Effector memory CD8-positive, alpha-beta T cell (primary cell): ENCODE data around the gene KRTAP10-6.
"Not testable (repeated sequence)": the region's sequence is repeated elsewhere in the genome, so short reads cannot be mapped to it uniquely, and the experiment has no call there.

Source experiments
- ATAC-seq: fragments of 150-1000 bp; cut with Tn5 transposase; replicated peaks from 2 replicates; pipeline ENCODE4 v1.10.0; 2021; ENCODE audit warnings: mild to moderate bottlenecking, moderate library complexity
- DNase-seq, 3 experiments: peaks; one replicate each; pipeline ENCODE4 v3.0.0; 2021
- H3K27ac Mint-ChIP-seq, 2 donors: one replicate each; pipeline ENCODE4 v1.8.0; 2022; ENCODE audit warnings: mild to moderate bottlenecking in 2 of 2, mixed read lengths in 2 of 2, moderate library complexity in 2 of 2
- H3K27me3 Mint-ChIP-seq, 2 donors: one replicate each; pipeline ENCODE4 v1.8.0; 2022; ENCODE audit warnings: mixed read lengths in 2 of 2
- H3K36me3 Mint-ChIP-seq: one replicate; pipeline ENCODE4 v1.8.0; 2022; ENCODE audit warnings: mild to moderate bottlenecking, moderate library complexity, mixed read lengths; ENCODE audit not compliant: insufficient read depth
- H3K4me1 Mint-ChIP-seq, 2 donors: one replicate each; pipeline ENCODE4 v1.8.0; 2022; ENCODE audit warnings: low read depth in 2 of 2, mixed read lengths in 2 of 2
- H3K4me3 Mint-ChIP-seq, 2 donors: one replicate each; pipeline ENCODE4 v1.8.0; 2022; ENCODE audit warnings: mild to moderate bottlenecking in 2 of 2, mixed read lengths in 2 of 2, moderate library complexity in 2 of 2
- H3K9me3 Mint-ChIP-seq, 2 donors: one replicate each; pipeline ENCODE4 v1.8.0; 2022; ENCODE audit warnings: mixed read lengths in 2 of 2

Gene KRTAP10-6

GRCh38 chr21:44575307-44576024 lies 16.8 kb downstream of the KRTAP10-6 start:
- no peaks in the 10 kb centered on the region for H3K36me3 Mint-ChIP-seq
- peaks cover 7 to 15% of the 10 kb centered on the region in 2 donors for H3K4me1 Mint-ChIP-seq
- no peak for DNase-seq
- H3K27ac Mint-ChIP-seq, result peak overlapping the region; percentile 60 to 83
- H3K4me3 Mint-ChIP-seq, result no peak overlapping the region
- ATAC-seq, result no peak
- peaks cover 0 to 2% of the 10 kb centered on the region in 2 donors for H3K9me3 Mint-ChIP-seq
- peaks cover 18 to 66% of the 10 kb centered on the region in 2 donors for H3K27me3 Mint-ChIP-seq

DNA sequence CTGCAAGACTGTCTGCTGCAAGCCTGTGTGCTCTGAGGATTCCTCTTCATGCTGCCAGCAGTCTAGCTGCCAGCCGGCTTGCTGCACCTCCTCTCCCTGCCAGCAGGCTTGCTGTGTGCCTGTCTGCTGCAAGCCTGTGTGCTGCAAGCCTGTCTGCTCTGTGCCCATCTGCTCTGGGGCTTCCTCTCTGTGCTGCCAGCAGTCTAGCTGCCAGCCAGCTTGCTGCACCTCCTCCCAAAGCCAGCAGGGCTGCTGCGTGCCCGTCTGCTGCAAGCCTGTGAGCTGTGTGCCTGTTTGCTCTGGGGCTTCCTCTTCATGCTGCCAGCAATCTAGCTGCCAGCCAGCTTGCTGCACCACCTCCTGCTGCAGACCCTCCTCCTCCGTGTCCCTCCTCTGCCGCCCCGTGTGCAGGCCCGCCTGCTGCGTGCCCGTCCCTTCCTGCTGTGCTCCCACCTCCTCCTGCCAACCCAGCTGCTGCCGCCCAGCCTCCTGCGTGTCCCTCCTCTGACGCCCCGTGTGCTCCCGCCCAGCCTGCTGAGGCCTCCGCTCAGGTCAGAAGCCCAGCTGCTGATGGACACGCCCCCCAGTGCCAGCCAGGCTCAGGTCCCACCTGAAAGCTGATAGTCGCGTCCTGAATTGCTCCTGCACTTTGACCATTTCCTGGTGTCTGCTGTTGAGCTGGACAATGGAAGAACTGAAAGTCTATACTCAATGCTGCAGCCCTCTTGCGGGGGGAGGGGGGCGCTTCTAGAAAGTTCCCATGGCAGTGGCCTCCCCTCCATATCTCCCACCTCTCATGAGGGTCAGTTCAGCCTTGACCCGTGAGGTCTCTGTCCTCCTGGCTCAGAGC lies 17.6 kb downstream of the KRTAP10-6 start:
- DNase-seq, result no peak
- peaks cover 18 to 66% of the 10 kb centered on the region in 2 donors for H3K27me3 Mint-ChIP-seq
- no peak overlapping the region for H3K4me3 Mint-ChIP-seq
- ATAC-seq, result no peak
- H3K36me3 Mint-ChIP-seq, result no peaks in the 10 kb centered on the region
- peak overlapping the region; percentile 60 to 83 for H3K27ac Mint-ChIP-seq
- peaks cover 7 to 15% of the 10 kb centered on the region in 2 donors for H3K4me1 Mint-ChIP-seq
- H3K9me3 Mint-ChIP-seq, result peaks cover 0 to 2% of the 10 kb centered on the region in 2 donors

DNA sequence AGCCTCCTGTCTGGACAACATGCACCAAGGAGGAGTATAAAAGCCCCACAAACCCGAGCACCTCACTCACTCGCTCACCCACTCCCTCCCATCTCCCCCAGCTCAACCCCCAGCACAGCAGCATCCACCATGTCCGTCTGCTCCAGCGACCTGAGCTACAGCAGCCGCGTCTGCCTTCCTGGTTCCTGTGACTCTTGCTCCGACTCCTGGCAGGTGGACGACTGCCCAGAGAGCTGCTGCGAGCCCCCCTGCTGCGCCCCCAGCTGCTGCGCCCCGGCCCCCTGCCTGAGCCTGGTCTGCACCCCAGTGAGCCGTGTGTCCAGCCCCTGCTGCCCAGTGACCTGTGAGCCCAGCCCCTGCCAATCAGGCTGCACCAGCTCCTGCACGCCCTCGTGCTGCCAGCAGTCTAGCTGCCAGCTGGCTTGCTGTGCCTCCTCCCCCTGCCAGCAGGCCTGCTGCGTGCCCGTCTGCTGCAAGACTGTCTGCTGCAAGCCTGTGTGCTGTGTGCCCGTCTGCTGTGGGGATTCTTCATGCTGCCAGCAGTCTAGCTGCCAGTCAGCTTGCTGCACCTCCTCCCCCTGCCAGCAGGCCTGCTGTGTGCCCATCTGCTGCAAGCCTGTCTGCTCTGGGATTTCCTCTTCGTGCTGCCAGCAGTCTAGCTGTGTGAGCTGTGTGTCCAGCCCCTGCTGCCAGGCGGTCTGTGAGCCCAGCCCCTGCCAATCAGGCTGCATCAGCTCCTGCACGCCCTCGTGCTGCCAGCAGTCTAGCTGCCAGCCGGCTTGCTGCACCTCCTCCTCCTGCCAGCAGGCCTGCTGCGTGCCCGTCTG lies 18.5 kb downstream of the KRTAP10-6 start, which contains the start of gene KRTAP10-4:
TSS of gene KRTAP10-4 (plus strand) at position 100 of the 827 bp plus-strand sequence. CDS start at position 130, 30 bp downstream.
- not testable (repeated sequence) for H3K36me3 Mint-ChIP-seq, DNase-seq, H3K9me3 Mint-ChIP-seq, ATAC-seq, H3K4me3 Mint-ChIP-seq
- H3K27ac Mint-ChIP-seq, result peak within 1 kb of the TSS; percentile 60 to 83
- H3K27me3 Mint-ChIP-seq, result peaks cover 18 to 66% of the 10 kb centered on the region in 2 donors
- H3K4me1 Mint-ChIP-seq, result peaks cover 12 to 20% of the 10 kb centered on the region in 2 donors

DNA sequence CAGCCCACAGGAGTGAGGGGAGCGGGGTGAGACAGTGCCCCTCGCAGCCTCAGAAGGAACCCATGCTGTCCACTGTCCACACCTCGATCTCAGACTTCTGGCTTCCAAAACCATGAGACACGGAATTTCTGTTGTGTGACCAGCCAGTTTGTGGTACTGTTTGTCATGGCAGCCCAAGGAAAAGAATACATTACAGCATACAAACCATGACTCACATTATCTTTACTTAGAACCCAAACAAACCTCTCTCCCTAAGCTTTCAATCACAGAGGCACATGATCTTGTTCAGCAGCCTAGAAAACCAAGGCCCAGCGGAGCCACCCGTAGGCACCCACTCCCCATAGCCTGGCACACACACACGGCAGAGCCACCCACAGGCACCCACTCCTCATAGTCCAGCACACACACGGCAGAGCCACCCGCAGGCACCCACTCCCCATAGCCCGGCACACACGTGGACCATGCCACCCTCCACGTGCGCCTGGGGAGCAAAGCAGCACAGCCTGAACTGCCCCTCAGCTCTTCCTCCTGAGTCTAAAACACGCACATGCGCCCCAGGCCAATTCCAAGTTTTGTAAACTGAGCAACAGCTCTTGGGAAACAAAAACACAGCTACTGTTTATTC lies 19.2 kb downstream of the KRTAP10-6 start:
- peak overlapping the region in 1 of 2 donors; percentile 41 for H3K27ac Mint-ChIP-seq
- no peak overlapping the region for H3K4me3 Mint-ChIP-seq
- DNase-seq (no peak), ATAC-seq (no peak)
- no peaks in the 10 kb centered on the region for H3K36me3 Mint-ChIP-seq
- peaks cover 0 to 2% of the 10 kb centered on the region in 2 donors for H3K9me3 Mint-ChIP-seq
- peaks cover 12 to 20% of the 10 kb centered on the region in 2 donors for H3K4me1 Mint-ChIP-seq
- H3K27me3 Mint-ChIP-seq, result peaks cover 18 to 66% of the 10 kb centered on the region in 2 donors

- H3K4me1 Mint-ChIP-seq, result peaks cover 12 to 20% of the 10 kb centered on the region in 2 donors
- H3K27ac Mint-ChIP-seq, result no peak overlapping the region
- H3K4me3 Mint-ChIP-seq, result no peak overlapping the region
- no peaks in the 10 kb centered on the region for H3K9me3 Mint-ChIP-seq
- ATAC-seq, result no peak
- no peaks in the 10 kb centered on the region for H3K36me3 Mint-ChIP-seq
- no peak for DNase-seq
- peaks cover 18 to 75% of the 10 kb centered on the region in 2 donors for H3K27me3 Mint-ChIP-seq
These were observed 20.2 kb downstream of the KRTAP10-6 start for GRCh38 chr21:44571844-44572782.

DNA sequence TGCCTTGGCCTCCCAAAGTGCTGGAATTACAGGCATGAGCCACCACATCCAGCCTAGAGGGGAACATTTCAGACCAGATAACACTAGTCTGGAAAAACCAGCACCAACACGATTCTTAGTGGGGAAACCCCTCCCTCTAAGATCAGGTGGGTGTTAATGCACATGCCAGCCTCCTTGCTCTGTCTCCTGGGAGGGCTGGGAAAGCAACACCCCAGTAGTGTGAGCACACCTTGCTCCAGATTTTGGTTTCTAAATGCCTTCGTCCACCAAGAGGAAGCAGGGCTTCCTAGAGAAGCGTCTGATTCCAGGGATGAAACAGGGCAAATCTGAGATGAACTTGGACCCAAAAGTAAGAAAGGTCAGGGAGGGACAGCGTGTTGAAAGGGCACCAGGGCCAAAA lies 21.0 kb downstream of the KRTAP10-6 start:
- peaks cover 18 to 75% of the 10 kb centered on the region in 2 donors for H3K27me3 Mint-ChIP-seq
- ATAC-seq, result no peak
- no peak overlapping the region for H3K4me3 Mint-ChIP-seq
- H3K27ac Mint-ChIP-seq, result no peak overlapping the region
- H3K36me3 Mint-ChIP-seq, result no peaks in the 10 kb centered on the region
- DNase-seq, result no peak
- H3K9me3 Mint-ChIP-seq, result no peaks in the 10 kb centered on the region
- peaks cover 12 to 20% of the 10 kb centered on the region in 2 donors for H3K4me1 Mint-ChIP-seq

- no peak for ATAC-seq
These were observed 22.3 kb downstream of the KRTAP10-6 start for GRCh38 chr21:44569861-44570517.

GRCh38 chr21:44568667-44569556 lies 23.4 kb downstream of the KRTAP10-6 start:
- H3K9me3 Mint-ChIP-seq, result no peaks in the 10 kb centered on the region
- ATAC-seq (no peak), DNase-seq (no peak)
- H3K4me3 Mint-ChIP-seq, result no peak overlapping the region
- peaks cover 11 to 25% of the 10 kb centered on the region in 2 donors for H3K4me1 Mint-ChIP-seq
- H3K36me3 Mint-ChIP-seq, result no peaks in the 10 kb centered on the region
- peaks cover 8 to 53% of the 10 kb centered on the region in 2 donors for H3K27me3 Mint-ChIP-seq
- H3K27ac Mint-ChIP-seq, result peak overlapping the region in 1 of 2 donors; percentile 9

More at GRCh38 chr21:44569861-44570517, 22.3 kb downstream of the KRTAP10-6 start:
- no peak overlapping the region for H3K4me3 Mint-ChIP-seq
- no peaks in the 10 kb centered on the region for H3K36me3 Mint-ChIP-seq
- no peaks in the 10 kb centered on the region for H3K9me3 Mint-ChIP-seq
- peaks cover 16 to 24% of the 10 kb centered on the region in 2 donors for H3K4me1 Mint-ChIP-seq
- DNase-seq, result no peak
- peak overlapping the region in 1 of 2 donors; percentile 20 for H3K27ac Mint-ChIP-seq
- peaks cover 15 to 63% of the 10 kb centered on the region in 2 donors for H3K27me3 Mint-ChIP-seq

GRCh38 chr21:44568261-44568660 lies 24.0 kb downstream of the KRTAP10-6 start:
- Mint-ChIP-seq H3K9me3 (no peaks in the 10 kb centered on the region), H3K27ac (no peak overlapping the region), H3K36me3 (no peaks in the 10 kb centered on the region), H3K4me3 (no peak overlapping the region), H3K4me1 (peaks cover 11 to 24% of the 10 kb centered on the region in 2 donors), H3K27me3 (peaks cover 8 to 48% of the 10 kb centered on the region in 2 donors)
- DNase-seq (no peak), ATAC-seq (no peak)

- Mint-ChIP-seq H3K27me3 (peaks cover 8 to 42% of the 10 kb centered on the region in 2 donors), H3K27ac (no peak overlapping the region), H3K9me3 (no peaks in the 10 kb centered on the region), H3K4me3 (no peak overlapping the region), H3K36me3 (no peaks in the 10 kb centered on the region), H3K4me1 (peaks cover 11 to 21% of the 10 kb centered on the region in 2 donors)
- ATAC-seq, result no peak
- no peak for DNase-seq
These were observed 24.7 kb downstream of the KRTAP10-6 start for GRCh38 chr21:44567481-44568171.
